Activated CD4-positive, alpha-beta T cell treated with anti-CD3 and anti-CD28 coated beads, Interleukin-2, amount 10 ng/mL, durations not matched to agents 7 days and 5 days (primary cell): ENCODE measurements around the gene GLIS2. TPM values are rescaled to one million over a fixed set of nuclear protein-coding genes. Genes with fewer than 3 reads are reported as not detected.
"Not testable (repeated sequence)": the region's sequence is repeated elsewhere in the genome, so short reads cannot be mapped to it uniquely, and the experiment has no call there.

ENCODE experiments used
- CTCF ChIA-PET: fragments of 350-600 bp; sonication (Branson Sonifier 250); formaldehyde crosslinking; loops from one replicate; lab custom pipeline; 2021; ENCODE audit warnings: antibody characterized with exemption; lab: Charles Lee
- POLR2A ChIA-PET: fragments of 350-600 bp; sonication (Branson Sonifier 250); formaldehyde crosslinking; loops from one replicate; lab custom pipeline; 2021; ENCODE audit warnings: antibody characterized with exemption; lab: Charles Lee
- DNase-seq: peaks from one replicate; pipeline ENCODE4 v3.0.0-alpha.2; 2020
- H3K27ac Mint-ChIP-seq: one replicate; pipeline ENCODE4 v1.8.0; 2021; ENCODE audit warnings: mild to moderate bottlenecking, moderate library complexity, mixed read lengths
- H3K27me3 Mint-ChIP-seq: one replicate; pipeline ENCODE4 v1.8.0; 2021; ENCODE audit warnings: mixed read lengths
- H3K36me3 Mint-ChIP-seq: one replicate; pipeline ENCODE4 v1.8.0; 2021; ENCODE audit warnings: low read depth, mixed read lengths
- H3K4me1 Mint-ChIP-seq: one replicate; pipeline ENCODE4 v1.8.0; 2021; ENCODE audit warnings: mixed read lengths
- H3K4me3 Mint-ChIP-seq: one replicate; pipeline ENCODE4 v1.8.0; 2021; ENCODE audit warnings: mild to moderate bottlenecking, moderate library complexity, mixed read lengths
- H3K9me3 Mint-ChIP-seq: one replicate; pipeline ENCODE4 v1.8.0; 2021; ENCODE audit warnings: mixed read lengths
- total RNA-seq, 2 experiments: library from RNA; stranded (reverse); gene quantifications; one replicate each; pipeline ENCODE4 v1.2.3, GENCODE V29; 2021

GLIS2 gene
- total RNA-seq, 2 experiments from 2014 or later = 0.12 to 0.17 TPM

DNA sequence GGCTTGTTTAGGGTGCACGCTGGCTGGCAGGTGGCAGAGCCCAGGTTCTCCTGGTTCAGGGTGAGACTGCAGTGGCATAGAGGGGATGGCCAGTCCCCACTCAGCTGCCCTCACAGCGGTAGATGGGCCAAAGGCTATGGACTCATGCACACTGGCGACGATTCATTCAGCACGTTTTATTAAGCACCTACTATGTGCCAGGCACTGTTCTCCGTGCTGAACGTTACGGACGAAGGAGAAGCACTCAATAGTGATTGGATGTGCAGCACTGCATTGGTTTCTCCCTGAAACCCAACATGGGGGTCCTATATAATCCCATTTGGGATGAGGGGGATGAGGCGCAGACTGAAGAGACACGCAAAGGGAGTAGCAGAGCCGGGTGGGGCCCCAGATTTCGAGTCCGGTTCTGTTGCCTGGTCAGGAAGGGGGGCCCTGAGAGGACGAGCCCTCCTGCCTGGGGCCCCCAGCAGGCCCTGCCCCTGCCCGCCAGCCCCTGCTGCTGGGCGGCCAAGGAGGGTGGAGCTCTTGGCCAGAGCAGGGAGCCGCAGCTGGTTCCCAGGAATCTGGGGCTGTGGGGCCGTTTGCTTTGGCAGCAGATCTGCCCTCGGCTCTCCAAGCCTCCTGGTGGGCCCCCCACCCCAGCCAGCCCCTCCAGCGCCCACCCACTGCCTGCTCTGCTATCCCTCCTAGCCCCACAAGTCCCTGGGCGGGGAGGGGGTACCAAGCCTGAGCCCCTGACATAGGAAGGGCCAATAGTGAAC lies 8.8 kb downstream of the GLIS2 start:
- Mint-ChIP-seq H3K27ac (no peak overlapping the region), H3K36me3 (no peaks in the 10 kb centered on the region), H3K4me1 (peaks cover 10% of the 10 kb centered on the region), H3K27me3 (peaks cover 2% of the 10 kb centered on the region), H3K9me3 (no peaks in the 10 kb centered on the region), H3K4me3 (no peak overlapping the region)
- ChIA-PET POLR2A (no interaction called here), CTCF (interaction anchor here (0.5 to 1.3 kb wide), 2 partner anchors 14 to 408 kb away, joined by 3 to 4 read pairs; no protein-coding TSS in a partner anchor)
- no peak for DNase-seq

DNA sequence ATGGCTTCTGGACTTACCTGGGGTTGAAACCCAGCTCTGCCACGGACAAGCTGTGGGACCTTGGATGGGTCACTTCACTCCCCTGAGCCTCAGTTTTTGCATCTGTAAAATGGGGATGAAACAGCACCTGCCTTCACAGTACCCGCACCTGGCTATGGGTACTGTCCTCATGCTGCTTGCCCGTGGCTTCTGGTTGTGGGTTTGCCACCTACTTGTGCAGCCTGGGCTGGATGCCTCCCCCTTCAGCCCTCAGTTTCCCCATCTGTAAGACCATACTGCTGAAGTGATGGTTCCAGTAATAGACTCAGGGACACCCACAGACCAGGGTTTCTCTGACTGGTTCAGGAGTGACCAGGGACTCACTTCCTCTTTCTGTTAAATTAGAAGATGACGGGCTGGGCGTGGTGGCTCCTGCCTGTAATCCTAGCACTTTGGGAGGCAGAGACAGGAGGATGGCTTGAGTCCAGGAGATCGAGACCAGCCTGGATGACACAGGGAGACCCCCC lies 9.4 kb downstream of the GLIS2 start:
- Mint-ChIP-seq H3K27me3 (peaks cover 2% of the 10 kb centered on the region), H3K36me3 (no peaks in the 10 kb centered on the region), H3K4me1 (peaks cover 8% of the 10 kb centered on the region), H3K9me3 (no peaks in the 10 kb centered on the region), H3K27ac (no peak overlapping the region), H3K4me3 (no peak overlapping the region)
- POLR2A ChIA-PET = no interaction called here
- DNase-seq = no peak
- CTCF ChIA-PET = interaction anchor here (1.3 kb wide), 1 partner anchor 15 kb away, joined by 3 read pairs; no protein-coding TSS in a partner anchor

DNA sequence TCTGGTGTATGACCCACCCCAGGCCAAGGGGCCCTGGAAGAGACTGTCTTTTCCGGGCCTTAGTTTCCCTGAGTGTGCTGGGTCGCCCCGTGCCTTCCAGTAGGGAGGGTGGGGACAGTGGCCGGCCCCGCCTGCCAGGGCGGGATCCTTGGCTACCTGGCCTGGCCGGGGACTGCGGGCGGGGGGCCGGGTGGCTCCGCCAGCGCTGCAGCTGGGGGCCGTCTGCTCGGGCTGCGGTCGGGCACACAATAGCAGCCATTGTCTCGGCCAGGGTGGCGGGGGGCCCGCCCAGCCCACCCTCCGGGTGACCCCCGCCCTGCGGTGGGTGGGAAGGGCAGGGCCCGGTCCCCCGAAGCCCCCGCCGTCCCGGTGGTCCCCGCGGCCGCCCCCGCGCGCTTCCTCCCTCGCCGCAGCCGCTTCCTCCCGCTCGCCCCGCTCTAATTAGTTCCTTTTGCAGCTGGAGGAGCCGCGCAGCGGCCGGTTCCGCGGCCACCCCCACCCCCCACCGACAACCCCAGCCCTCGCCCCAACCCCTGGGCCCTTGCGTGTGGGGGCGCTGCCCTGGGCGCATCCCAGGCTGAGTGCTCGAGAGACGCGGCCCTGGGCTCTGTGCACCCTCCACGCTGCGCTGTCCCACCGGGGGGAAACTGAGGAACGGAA lies 11.6 kb downstream of the GLIS2 start:
- ChIA-PET POLR2A (no interaction called here), CTCF (interaction anchor here (1.1 to 1.7 kb wide), 4 partner anchors 10 to 19 kb away, joined by 3 to 6 read pairs (median 4); partner anchors contain the start of gene GLIS2)
- DNase-seq = no peak
- Mint-ChIP-seq H3K36me3 (no peaks in the 10 kb centered on the region), H3K4me3 (no peak overlapping the region), H3K9me3 (no peaks in the 10 kb centered on the region), H3K27me3 (peaks cover 2% of the 10 kb centered on the region), H3K27ac (no peak overlapping the region), H3K4me1 (peaks cover 8% of the 10 kb centered on the region)

DNA sequence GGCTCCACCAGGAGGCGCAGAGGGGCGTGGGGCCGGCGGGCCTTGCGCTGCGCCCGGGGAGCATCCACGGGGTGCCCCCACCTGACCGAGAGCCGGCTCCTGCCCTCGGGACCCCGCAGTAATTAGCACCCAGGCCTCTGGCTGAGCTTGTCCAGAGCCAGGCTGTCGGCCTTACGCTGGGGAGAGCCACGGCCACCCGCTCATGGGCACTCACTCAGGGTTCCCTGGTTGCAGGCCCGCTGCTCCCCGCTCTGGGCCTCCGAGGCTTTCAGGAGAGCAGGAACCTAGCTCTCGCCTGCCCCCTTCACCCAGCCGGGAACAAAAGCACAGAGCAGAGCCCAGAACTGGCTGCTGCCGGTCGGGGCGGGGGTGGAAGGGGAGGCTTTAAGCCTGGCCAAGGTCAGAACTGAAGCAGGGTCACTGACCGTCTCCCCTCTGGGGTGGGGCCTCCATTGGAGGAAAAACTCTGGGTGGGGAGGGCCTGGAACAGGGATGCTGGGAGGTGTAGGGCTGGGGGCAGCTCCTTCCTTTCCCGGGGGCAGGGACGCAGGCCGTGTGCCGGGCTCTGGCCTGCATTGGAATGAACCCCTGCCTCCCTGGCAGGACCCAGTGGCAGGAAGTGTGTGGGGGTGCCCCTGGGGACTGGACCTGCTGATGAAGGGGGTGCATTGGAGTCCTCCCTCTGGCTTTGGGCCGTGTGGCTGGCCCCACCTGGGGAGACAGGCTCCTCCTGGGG lies 12.3 kb downstream of the GLIS2 start:
- H3K27me3 Mint-ChIP-seq = peaks cover 2% of the 10 kb centered on the region
- POLR2A ChIA-PET = no interaction called here
- no peaks in the 10 kb centered on the region for H3K36me3 Mint-ChIP-seq
- CTCF ChIA-PET = interaction anchor here (0.6 to 1.7 kb wide), 4 partner anchors 10 to 19 kb away, joined by 3 to 6 read pairs (median 4); partner anchors contain the start of gene GLIS2
- no peak overlapping the region for H3K27ac Mint-ChIP-seq
- peaks cover 8% of the 10 kb centered on the region for H3K4me1 Mint-ChIP-seq
- H3K4me3 Mint-ChIP-seq = no peak overlapping the region
- H3K9me3 Mint-ChIP-seq = no peaks in the 10 kb centered on the region
- peak; percentile 55 for DNase-seq

DNA sequence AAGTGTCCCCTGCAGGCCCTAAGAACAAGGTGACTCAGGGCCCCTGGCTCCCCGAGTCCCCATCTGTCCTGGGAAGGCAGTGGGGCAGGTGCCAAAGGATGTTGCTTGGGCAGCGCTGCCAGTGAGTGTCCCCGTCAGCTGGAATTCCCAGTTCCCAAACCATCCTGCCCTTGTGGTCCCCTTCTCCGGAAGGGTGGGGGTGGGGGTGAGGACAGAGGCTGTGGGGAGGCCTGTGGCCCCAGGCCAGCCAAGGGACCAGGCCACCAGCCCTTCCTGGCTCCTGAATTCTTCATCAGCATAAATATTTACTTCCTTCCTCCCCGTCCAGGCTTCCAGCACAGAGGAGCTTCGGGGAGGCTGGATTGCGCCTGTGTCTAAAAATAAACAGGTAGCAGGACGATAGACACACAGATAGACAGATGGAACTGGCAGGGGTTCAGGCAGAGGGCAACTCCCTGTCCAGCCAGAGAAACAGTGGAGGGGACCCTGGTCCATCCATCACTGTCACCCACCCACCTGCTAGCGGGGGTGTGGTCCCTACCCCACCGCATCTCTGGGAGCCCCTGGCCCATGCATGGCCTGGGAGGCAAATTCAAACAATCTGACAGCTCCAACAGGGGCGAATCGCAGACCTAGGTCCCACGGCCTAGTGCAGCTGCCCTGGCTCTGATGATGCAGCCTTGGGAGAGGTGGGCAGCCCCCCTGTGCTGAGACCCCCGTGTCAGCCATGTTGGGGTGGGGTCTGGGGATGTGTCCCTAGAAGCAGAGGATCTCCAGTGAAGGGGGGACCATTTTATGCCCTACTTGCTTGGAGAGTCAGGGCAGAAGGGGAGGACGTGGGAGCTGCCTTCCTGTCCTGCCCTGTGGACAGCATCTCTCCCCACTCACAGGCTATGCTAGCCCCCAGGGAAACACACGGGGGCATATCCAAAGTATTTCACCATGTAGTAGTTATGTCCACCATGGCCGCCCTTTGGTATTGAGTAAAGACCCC lies 13.2 kb downstream of the GLIS2 start:
- POLR2A ChIA-PET = no interaction called here
- H3K4me3 Mint-ChIP-seq = no peak overlapping the region
- no peaks in the 10 kb centered on the region for H3K36me3 Mint-ChIP-seq
- H3K27ac Mint-ChIP-seq = no peak overlapping the region
- no peaks in the 10 kb centered on the region for H3K9me3 Mint-ChIP-seq
- no peak for DNase-seq
- peaks cover 8% of the 10 kb centered on the region for H3K4me1 Mint-ChIP-seq
- H3K27me3 Mint-ChIP-seq = peaks cover 2% of the 10 kb centered on the region
- CTCF ChIA-PET = interaction anchor here (0.6 to 2.0 kb wide), 7 partner anchors 9 to 88 kb away, joined by 3 to 7 read pairs (median 4); partner anchors contain the start of genes CORO7 and GLIS2

DNA sequence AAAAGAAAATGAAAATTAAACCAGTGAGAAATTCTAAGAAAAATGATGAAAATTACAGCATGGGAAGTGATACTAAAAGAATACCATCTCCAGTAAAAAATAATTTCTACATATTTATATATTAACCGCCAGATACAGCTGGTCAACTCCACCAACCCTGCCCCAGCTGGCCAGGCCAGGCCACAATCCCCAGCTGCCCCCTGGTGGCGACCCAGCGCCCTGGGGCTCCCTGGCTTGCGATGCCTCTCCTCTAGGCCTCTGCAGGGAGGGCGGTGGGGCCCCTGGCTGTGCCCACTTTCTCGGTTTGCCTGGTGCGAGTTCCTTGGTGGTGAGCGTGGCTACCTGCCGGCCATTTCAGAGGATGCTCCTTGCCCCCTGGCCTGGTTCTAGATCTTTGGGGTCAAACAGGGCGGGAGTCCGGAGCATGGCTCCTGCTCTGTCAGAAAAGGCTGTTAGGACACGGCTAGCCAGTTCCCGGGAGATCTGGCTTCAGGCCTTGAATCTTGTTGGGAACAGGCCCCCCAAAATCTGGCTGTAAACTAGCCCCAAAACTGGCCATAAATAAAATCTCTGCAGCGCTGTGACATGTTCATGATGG lies 14.5 kb downstream of the GLIS2 start:
- H3K9me3 Mint-ChIP-seq = no peaks in the 10 kb centered on the region
- no peak overlapping the region for H3K27ac Mint-ChIP-seq
- ChIA-PET CTCF (interaction anchor here (0.5 to 2.0 kb wide), 15 partner anchors 9 to 720 kb away, joined by 3 to 9 read pairs (median 3); partner anchors contain the start of gene CORO7), POLR2A (interaction anchor here (0.6 kb wide), 1 partner anchor 25 kb away, joined by 4 read pairs; no protein-coding TSS in a partner anchor)
- peaks cover 2% of the 10 kb centered on the region for H3K27me3 Mint-ChIP-seq
- H3K4me3 Mint-ChIP-seq = no peak overlapping the region
- H3K4me1 Mint-ChIP-seq = peaks cover 8% of the 10 kb centered on the region
- H3K36me3 Mint-ChIP-seq = no peaks in the 10 kb centered on the region
- DNase-seq = peak; percentile 76

DNA sequence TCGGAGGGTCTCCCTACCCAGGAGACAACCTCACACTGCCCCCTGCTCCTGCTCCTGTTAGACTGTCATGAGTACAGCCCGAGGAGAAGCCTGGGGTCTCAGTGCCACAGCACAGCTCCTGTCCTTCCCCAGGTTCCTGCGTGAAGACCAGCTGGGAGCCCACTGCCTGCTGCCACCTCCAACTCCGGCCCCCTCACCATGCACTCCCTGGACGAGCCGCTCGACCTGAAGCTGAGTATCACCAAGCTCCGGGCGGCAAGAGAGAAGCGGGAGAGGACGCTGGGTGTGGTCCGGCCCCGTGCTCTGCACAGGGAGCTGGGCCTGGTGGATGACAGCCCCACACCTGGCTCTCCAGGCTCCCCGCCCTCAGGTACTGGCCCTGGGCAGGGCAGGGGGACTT lies 16.2 kb downstream of the GLIS2 start:
- Mint-ChIP-seq H3K4me1 (peaks cover 8% of the 10 kb centered on the region), H3K9me3 (no peaks in the 10 kb centered on the region), H3K36me3 (no peaks in the 10 kb centered on the region), H3K4me3 (no peak overlapping the region), H3K27ac (no peak overlapping the region), H3K27me3 (peaks cover under 1% of the 10 kb centered on the region)
- ChIA-PET CTCF (interaction anchor here (1.2 to 2.2 kb wide), 4 partner anchors 43 to 115 kb away, joined by 3 to 7 read pairs (median 3); no protein-coding TSS in a partner anchor), POLR2A (no interaction called here)
- no peak for DNase-seq

DNA sequence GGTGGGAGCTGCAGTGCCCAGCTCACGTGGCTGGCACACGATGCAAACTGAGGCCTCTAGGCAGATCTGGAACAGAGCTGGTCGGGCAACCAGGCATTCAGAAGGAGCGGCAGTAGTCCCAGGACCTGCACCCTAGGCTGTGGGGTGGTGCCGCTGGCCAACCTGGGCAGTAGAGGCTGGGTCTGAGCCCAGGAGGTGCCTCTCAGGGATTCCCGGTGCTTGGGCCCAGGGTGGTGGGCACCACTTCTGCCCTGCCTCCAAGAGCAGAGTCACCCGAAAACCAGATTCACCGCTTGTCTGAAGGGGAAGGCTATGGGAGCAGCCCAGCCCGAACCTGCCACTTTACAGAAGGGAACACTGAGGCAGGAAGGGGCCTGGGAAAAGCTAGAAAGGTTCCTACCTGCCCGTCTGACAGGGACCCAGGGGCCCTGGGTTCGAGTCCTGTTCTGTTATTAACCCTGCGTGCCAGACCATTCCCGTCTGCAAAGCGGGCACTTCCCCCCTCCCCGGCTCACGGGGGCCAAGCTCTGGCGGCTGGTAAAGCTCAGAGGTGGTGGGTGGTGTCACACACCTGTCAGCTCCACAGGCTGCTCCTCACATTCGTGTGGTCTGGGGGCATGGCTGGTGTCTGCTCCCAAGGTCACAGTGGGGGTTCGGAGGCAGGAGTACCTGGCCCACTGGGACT lies 16.9 kb downstream of the GLIS2 start:
- Mint-ChIP-seq H3K9me3 (no peaks in the 10 kb centered on the region), H3K36me3 (no peaks in the 10 kb centered on the region), H3K27me3 (no peaks in the 10 kb centered on the region), H3K27ac (no peak overlapping the region), H3K4me1 (peaks cover 8% of the 10 kb centered on the region), H3K4me3 (no peak overlapping the region)
- no peak for DNase-seq
- POLR2A ChIA-PET = no interaction called here
- CTCF ChIA-PET = interaction anchor here (1.6 to 2.2 kb wide), 3 partner anchors 44 to 79 kb away, joined by 3 to 7 read pairs (median 4); no protein-coding TSS in a partner anchor

DNA sequence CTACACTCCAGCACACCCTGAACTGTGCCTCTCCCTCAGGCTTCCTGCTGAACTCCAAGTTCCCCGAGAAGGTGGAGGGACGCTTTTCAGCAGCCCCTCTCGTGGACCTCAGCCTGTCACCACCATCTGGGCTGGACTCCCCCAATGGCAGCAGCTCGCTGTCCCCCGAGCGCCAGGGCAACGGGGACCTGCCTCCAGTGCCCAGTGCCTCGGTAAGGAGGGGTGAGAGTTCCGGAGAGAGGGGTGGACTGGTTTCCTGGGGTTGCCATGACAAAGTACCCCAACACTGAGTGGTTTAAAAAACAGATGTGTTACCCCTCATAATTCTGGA lies 17.4 kb downstream of the GLIS2 start:
- Mint-ChIP-seq H3K9me3 (no peaks in the 10 kb centered on the region), H3K4me1 (peaks cover 5% of the 10 kb centered on the region), H3K36me3 (no peaks in the 10 kb centered on the region), H3K4me3 (no peak overlapping the region), H3K27me3 (no peaks in the 10 kb centered on the region), H3K27ac (no peak overlapping the region)
- ChIA-PET CTCF (interaction anchor here (1.6 to 2.2 kb wide), 3 partner anchors 45 to 79 kb away, joined by 3 to 7 read pairs (median 4); no protein-coding TSS in a partner anchor), POLR2A (no interaction called here)
- no peak for DNase-seq

DNA sequence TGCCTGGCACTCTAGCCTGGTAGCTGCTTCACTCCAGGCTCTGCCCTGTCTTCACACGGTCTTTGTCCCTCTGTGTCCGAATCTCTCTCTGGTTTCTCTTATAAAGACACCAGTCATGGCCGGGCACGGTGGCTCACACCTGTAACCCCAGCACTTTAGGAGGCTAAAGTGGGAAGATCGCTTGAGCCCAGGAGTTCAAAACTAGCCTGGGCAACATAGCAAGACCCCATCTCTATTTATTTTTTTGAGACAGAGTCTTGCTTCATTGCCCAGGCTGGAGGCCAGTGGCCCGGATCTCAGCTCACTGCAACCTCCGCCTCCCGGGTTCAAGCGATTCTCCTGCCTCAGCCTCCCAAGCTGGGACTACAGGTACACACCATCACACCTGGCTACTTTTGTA lies 17.8 kb downstream of the GLIS2 start:
- POLR2A ChIA-PET, H3K4me1 Mint-ChIP-seq, DNase-seq, H3K9me3 Mint-ChIP-seq, H3K27ac Mint-ChIP-seq, H3K36me3 Mint-ChIP-seq, H3K4me3 Mint-ChIP-seq, H3K27me3 Mint-ChIP-seq: not testable (repeated sequence)
- CTCF ChIA-PET = interaction anchor here (0.6 to 1.8 kb wide), 2 partner anchors 80 to 752 kb away, joined by 3 to 4 read pairs; no protein-coding TSS in a partner anchor
